ENCODE measurements around the gene PCARE. TPM values are rescaled to one million over a fixed set of nuclear protein-coding genes. Genes with fewer than 3 reads are reported as not detected.

Gene PCARE
- total and polyA plus RNA-seq, 2 of the 8 experiments (the other 6 are each of a cell fraction or from before 2014, with no cell fraction given) = not detected

DNA sequence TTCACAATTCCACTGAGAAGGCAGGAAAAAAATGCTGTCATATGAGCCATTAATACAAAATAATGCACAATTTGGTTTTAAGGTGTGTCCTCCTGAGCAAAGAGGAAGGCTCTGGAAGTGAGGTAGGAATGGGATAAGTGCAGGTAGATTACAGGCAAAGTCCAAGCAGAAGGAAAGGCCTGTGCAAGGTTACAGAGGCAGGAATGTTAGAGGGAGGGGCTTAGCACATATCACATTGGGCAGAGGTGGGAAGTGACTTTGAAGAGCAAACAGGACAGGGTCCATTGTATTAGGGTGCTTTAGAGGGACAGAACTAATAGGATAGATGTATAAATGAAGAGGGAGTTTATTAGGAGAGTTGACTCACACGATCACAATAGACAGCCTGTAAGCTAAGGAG is 26.2 kb upstream of the PCARE start:
- H3K4ac ChIP-seq (replicated peaks; ENCODE audit: insufficient read length, low read depth, low read length) = no peak overlapping the region

More for the DNA sequence above, 26.2 kb upstream of the PCARE start:
- Histone ChIP-seq H4K20me1 (replicated peaks in 1 of 2; ENCODE audit: control insufficient read depth in 1 of 2, insufficient read depth in 2 of 2, low read length in 2 of 2) (no peaks in the 10 kb centered on the region), H2BK15ac (ENCODE audit: low read length) (no peak overlapping the region), H3K14ac (ENCODE audit: insufficient read length) (no peak overlapping the region), H3K23me2 (ENCODE audit: low read depth, low read length) (no peaks in the 10 kb centered on the region), H3K79me1 (ENCODE audit: low read depth, low read length) (no peaks in the 10 kb centered on the region), H2BK20ac (ENCODE audit: low read length) (no peak overlapping the region), H3K4me2 (ENCODE audit: insufficient read depth in 1 of 2, low read depth in 2 of 2, low read length in 2 of 2) (no peak overlapping the region), H4K5ac (ENCODE audit: insufficient read length, low read depth, low read length) (no peak overlapping the region), H3K27ac (ENCODE audit: low read depth, low read length) (no peak overlapping the region), H3K27me3 (replicated peaks in 1 of 4; ENCODE audit: control insufficient read depth in 3 of 4, extremely low read depth in 1 of 4, insufficient read depth in 3 of 4, low read length in 3 of 4) (no peaks in the 10 kb centered on the region), H2BK120ac (replicated peaks; ENCODE audit: low read depth, low read length) (no peak overlapping the region), H3K4me3 (ENCODE audit: extremely low read depth in 1 of 4, insufficient read depth in 2 of 4, low read depth in 3 of 4, low read length in 4 of 4) (no peak overlapping the region), H3K23ac (ENCODE audit: insufficient read length) (no peak overlapping the region), H3K56ac (replicated peaks; ENCODE audit: insufficient read length, low read depth, low read length) (no peak overlapping the region), H2AK5ac (ENCODE audit: low read depth, low read length) (no peak overlapping the region), H2AFZ (ENCODE audit: low read length) (no peak overlapping the region), H3K36me3 (ENCODE audit: control insufficient read depth in 2 of 4, insufficient read depth in 4 of 4, low read length in 3 of 4) (no peaks in the 10 kb centered on the region), H3K9me3 (ENCODE audit: insufficient read depth in 2 of 2, low read depth in 1 of 2, low read length in 1 of 2) (peaks cover 3 to 6% of the 10 kb centered on the region in 2 experiments; a peak in 2 of 4 replicates), H4K8ac (ENCODE audit: extremely low read depth, insufficient read depth, low read length) (no peak overlapping the region), H3K79me2 (ENCODE audit: control insufficient read depth in 1 of 2, insufficient read depth in 2 of 2, low read length in 2 of 2) (no peaks in the 10 kb centered on the region), H3K18ac (ENCODE audit: extremely low read depth, low read length) (no peak overlapping the region), H3K4me1 (replicated peaks in 1 of 4; ENCODE audit: control insufficient read depth in 3 of 4, insufficient read depth in 4 of 4, low read length in 3 of 4) (no peaks in the 10 kb centered on the region), H2BK5ac (ENCODE audit: low read depth, low read length) (no peak overlapping the region), H3K9ac (replicated peaks in 1 of 4; ENCODE audit: extremely low read depth in 1 of 4, low read depth in 3 of 4, low read length in 3 of 4) (no peak overlapping the region), H4K91ac (replicated peaks; ENCODE audit: insufficient read length, low read length) (no peak overlapping the region), H2BK12ac (ENCODE audit: low read depth, low read length) (no peak overlapping the region)
- POLR2A ChIA-PET (ENCODE audit: partially characterized antibody) = no interaction called here
- no peak for DNase-seq (ENCODE audit: low read depth in 1 of 2, low spot score in 2 of 2)
- no peak for FAIRE-seq
- TF ChIP-seq JUND (IDR thresholded peaks at IDR 0.05; ENCODE audit: low read length) (no peak), TEAD4 (IDR thresholded peaks at IDR 0.05; ENCODE audit: low read depth, low read length) (peak; percentile 74), EZH2 (IDR thresholded peaks at IDR 0.05; ENCODE audit: low read depth, low read length, severe bottlenecking) (no peak), SIRT6 (IDR thresholded peaks at IDR 0.05; ENCODE audit: low read length) (no peak)
- 94% methylated on average over 1 of the region's 1 CpG; no CpG with 5 or more reads in 1 of the 2 experiments for WGBS, 2 experiments (ENCODE audit: extremely low coverage in 1 of 2, insufficient coverage in 1 of 2, insufficient read length in 1 of 2, insufficient replicate concordance in 2 of 2, low coverage in 1 of 2, low lambda C conversion rate in 2 of 2, missing lambda C conversion rate in 1 of 2)
- CTCF ChIA-PET (ENCODE audit: partially characterized antibody) = no interaction called here

Measured in H1 (cell line).